ENCODE results near the gene HIBCH. TPM values are rescaled to one million over a fixed set of nuclear protein-coding genes. Genes with fewer than 3 reads are reported as not detected.

The HIBCH gene
- total and polyA plus RNA-seq, 2 of the 13 experiments (the other 11 are each of a cell fraction or from before 2014, with no cell fraction given) = 18.8 to 49.5 TPM

GRCh38 chr2:190344276-190344827, 24.7 kb upstream of the HIBCH start (continued):
- TF ChIP-seq ZNF33B (CRISPR knock-in tag; IDR thresholded peaks at IDR 0.05) (0 out of 2 replicates have a peak, but pooled peaks have one; percentile 43), ARID3A (IDR thresholded peaks at IDR 0.05; ENCODE audit: low read depth, low read length) (0 out of 2 replicates have a peak, but pooled peaks have one; percentile 12), ZBTB44 (CRISPR knock-in tag; IDR thresholded peaks at IDR 0.05) (no peak), KDM6A (CRISPR knock-in tag; IDR thresholded peaks at IDR 0.05; ENCODE audit: low read depth) (no peak), MEF2D (CRISPR knock-in tag; IDR thresholded peaks at IDR 0.05) (no peak), MAX (IDR thresholded peaks at IDR 0.05) (no peak), KLF6 (CRISPR knock-in tag; IDR thresholded peaks at IDR 0.05) (no peak), CEBPB (IDR thresholded peaks at IDR 0.05; ENCODE audit: borderline replicate concordance, low read depth, low read length) (no peak), SAP130 (CRISPR knock-in tag; IDR thresholded peaks at IDR 0.05; ENCODE audit: low read depth) (peak; percentile 72), TAF1 (CRISPR knock-in tag; IDR thresholded peaks at IDR 0.05) (peak; percentile 14; the same call in 1 of the 2 replicates), NFRKB (IDR thresholded peaks at IDR 0.05) (no peak), ZSCAN5A (CRISPR knock-in tag; IDR thresholded peaks at IDR 0.05; ENCODE audit: borderline replicate concordance) (no peak), MIXL1 (CRISPR knock-in tag; IDR thresholded peaks at IDR 0.05) (no peak), ZNF414 (CRISPR knock-in tag; IDR thresholded peaks at IDR 0.05) (0 out of 2 replicates have a peak, but pooled peaks have one; percentile 7), ERF (CRISPR knock-in tag; IDR thresholded peaks at IDR 0.05) (no peak), ZSCAN22 (CRISPR knock-in tag; IDR thresholded peaks at IDR 0.05) (no peak), PREB (CRISPR knock-in tag; IDR thresholded peaks at IDR 0.05) (no peak), ZBTB25 (CRISPR knock-in tag; IDR thresholded peaks at IDR 0.05) (no peak; the same call in 1 of the 2 replicates)
